ENCODE results near the gene RAC3. TPM values are rescaled to one million over a fixed set of nuclear protein-coding genes. Genes with fewer than 3 reads are reported as not detected.

The RAC3 gene
- total RNA-seq, 4 donors from 2014 or later: 0.50 to 6.9 (median 0.54) TPM; not detected in 1

DNA sequence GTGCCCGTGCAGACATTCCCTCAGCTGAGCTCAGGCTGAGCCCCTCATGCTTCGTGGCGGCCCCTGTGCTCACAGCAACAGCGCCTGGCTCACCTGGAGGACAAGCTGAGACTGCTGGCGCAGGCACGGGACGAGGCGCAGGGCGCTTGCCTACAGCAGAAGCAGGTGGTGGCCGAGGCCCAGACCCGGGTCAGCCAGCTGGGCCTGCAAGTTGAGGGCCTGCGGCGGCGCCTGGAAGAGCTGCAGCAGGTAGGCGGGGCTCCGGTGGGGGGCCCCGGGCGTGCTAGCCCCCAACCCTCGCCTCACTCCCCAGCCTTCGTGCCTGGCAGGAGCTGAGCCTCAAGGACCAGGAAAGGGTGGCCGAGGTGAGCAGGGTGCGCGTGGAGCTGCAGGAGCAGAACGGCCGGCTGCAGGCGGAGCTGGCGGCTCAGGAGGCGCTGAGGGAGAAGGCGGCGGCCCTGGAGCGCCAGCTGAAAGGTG, 1.4 kb upstream of the RAC3 start:
- peaks cover 8% of the 10 kb centered on the region for H3K27me3 ChIP-seq

DNA sequence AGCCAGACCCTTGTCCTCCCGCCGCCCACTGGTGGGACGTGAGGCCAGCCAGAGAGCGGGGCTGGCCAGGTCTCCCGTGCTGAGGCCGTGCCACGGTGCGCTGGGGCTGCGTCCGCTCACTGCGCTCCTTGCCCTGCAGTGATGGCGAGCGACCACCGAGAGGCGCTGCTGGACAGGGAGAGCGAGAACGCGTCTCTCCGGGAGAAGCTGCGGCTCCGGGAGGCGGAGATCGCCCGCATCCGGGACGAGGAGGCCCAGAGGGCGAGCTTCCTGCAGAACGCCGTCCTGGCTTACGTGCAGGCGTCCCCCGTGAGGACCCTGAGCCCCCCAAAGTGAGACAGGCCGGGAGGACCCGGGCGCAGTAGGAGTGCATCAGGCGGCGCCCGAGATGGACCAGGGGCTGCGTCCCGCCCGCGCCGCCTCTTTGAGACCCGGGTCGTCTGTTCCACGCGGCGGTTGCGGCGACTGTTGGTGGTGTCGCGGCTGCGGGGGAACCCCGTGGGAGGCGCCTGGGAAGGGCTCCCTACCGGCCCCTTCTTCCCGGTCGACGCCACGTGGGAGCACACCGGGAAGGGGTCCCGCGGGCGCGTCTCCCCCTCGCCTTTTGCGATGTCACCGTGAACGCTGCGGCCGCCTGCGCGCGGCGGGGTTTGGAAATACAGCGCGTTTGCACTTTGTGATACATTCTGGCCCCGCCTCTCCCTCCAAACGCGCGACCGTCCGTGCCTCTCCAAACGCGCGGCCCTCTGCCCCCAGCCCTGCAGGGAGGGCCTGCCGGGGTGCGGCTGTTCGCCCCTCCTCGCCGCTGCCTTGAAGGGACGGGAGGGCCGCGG, 792 bp upstream of the RAC3 start:
- 0% methylated on average over 4 of the region's 94 CpGs; no CpG with 5 or more reads in 1 of the 2 donors for WGBS, 2 donors (ENCODE audit: low coverage in 1 of 2)
- H3K4me1 ChIP-seq: peaks cover 0 to 31% (median 16%) of the 10 kb centered on the region in 3 donors
- peaks cover 8% of the 10 kb centered on the region for H3K27me3 ChIP-seq
- peak; percentile 84 for ATAC-seq
- no peaks in the 10 kb centered on the region for H3K9me3 ChIP-seq
- H3K27ac ChIP-seq: peak overlapping the region in 3 of 4 donors; percentile 38 to 58 (median 58)
- TF ChIP-seq, protein P1, sequence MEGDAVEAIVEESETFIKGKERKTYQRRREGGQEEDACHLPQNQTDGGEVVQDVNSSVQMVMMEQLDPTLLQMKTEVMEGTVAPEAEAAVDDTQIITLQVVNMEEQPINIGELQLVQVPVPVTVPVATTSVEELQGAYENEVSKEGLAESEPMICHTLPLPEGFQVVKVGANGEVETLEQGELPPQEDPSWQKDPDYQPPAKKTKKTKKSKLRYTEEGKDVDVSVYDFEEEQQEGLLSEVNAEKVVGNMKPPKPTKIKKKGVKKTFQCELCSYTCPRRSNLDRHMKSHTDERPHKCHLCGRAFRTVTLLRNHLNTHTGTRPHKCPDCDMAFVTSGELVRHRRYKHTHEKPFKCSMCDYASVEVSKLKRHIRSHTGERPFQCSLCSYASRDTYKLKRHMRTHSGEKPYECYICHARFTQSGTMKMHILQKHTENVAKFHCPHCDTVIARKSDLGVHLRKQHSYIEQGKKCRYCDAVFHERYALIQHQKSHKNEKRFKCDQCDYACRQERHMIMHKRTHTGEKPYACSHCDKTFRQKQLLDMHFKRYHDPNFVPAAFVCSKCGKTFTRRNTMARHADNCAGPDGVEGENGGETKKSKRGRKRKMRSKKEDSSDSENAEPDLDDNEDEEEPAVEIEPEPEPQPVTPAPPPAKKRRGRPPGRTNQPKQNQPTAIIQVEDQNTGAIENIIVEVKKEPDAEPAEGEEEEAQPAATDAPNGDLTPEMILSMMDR (IDR thresholded peaks at IDR 0.05): peak in 3 of 4 experiments; percentile 95 to 97 (median 97)
- TF ChIP-seq POLR2AphosphoS5 (IDR thresholded peaks at IDR 0.05): no peak
- no peak for TF ChIP-seq EP300 (IDR thresholded peaks at IDR 0.05)
- H3K36me3 ChIP-seq: peaks cover 0 to 46% of the 10 kb centered on the region in 2 donors
- peak overlapping the region; percentile 28 to 56 for H3K4me3 ChIP-seq

More for the DNA sequence above, 1.4 kb upstream of the RAC3 start:
- Histone ChIP-seq H3K4me1 (peaks cover 0 to 26% (median 16%) of the 10 kb centered on the region in 3 donors), H3K9me3 (no peaks in the 10 kb centered on the region), H3K27ac (peak overlapping the region in 2 of 4 donors; percentile 58), H3K4me3 (peak overlapping the region in 1 of 2 donors; percentile 56), H3K36me3 (peaks cover 0 to 40% of the 10 kb centered on the region in 2 donors)
- WGBS, 2 donors (ENCODE audit: low coverage in 1 of 2): 67% methylated on average over 1 of the region's 31 CpGs; no CpG with 5 or more reads in 1 of the 2 donors
- TF ChIP-seq, protein P1 (IDR thresholded peaks at IDR 0.05): no peak
- no peak for TF ChIP-seq POLR2AphosphoS5 (IDR thresholded peaks at IDR 0.05)
- TF ChIP-seq POLR2A (IDR thresholded peaks at IDR 0.05): no peak
- no peak for TF ChIP-seq EP300 (IDR thresholded peaks at IDR 0.05)
- ATAC-seq: peak; percentile 1

DNA sequence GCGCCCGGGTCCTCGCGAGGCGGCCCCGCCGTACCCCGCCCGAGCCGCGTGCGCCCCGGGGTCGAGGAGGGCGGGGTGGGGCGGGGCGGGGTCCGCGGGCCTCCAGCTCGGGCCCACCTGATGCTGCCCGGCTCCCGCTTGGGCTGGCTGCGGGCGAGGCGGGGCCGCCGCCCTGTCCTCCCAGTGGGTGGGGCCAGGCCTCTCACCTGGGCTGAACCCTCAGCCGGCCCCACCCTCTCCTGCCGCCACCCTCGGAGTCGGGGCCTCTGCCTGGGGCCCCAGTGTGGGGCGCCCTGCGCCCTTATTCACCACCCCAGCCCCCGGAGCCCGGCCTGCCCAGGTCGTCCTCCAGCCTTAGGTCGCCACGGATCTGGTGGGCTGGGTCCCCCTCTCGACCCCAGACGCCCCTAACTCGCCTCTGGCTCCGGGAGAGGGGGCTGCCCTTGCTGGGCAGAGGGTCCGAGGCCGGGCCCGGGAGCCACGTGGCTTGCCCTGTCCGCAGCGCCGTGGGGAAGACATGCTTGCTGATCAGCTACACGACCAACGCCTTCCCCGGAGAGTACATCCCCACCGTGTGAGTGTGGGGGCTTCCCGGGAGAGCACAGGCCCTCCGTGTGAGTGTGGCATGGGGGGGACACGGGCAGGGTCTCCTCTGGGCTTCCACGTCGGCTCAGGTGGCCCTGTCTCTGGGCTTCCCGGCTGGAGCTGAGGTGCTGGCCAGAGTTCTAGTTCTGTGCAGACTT, 578 bp downstream of the RAC3 start:
- ATAC-seq: no peak
- no peak overlapping the region for H3K27ac ChIP-seq
- peaks cover 0 to 44% (median 25%) of the 10 kb centered on the region in 3 donors for H3K4me1 ChIP-seq
- H3K27me3 ChIP-seq: peaks cover 8% of the 10 kb centered on the region
- peaks cover 0 to 42% of the 10 kb centered on the region in 2 donors for H3K36me3 ChIP-seq
- TF ChIP-seq EP300 (IDR thresholded peaks at IDR 0.05) (no peak), POLR2AphosphoS5 (IDR thresholded peaks at IDR 0.05) (no peak), POLR2A (IDR thresholded peaks at IDR 0.05) (no peak)
- TF ChIP-seq, protein P1 (IDR thresholded peaks at IDR 0.05): no peak
- H3K9me3 ChIP-seq: no peaks in the 10 kb centered on the region
- WGBS, 2 donors (ENCODE audit: low coverage in 1 of 2): no CpG with 5 or more reads among the region's 59 CpGs
- peak overlapping the region in 1 of 2 donors; percentile 56 for H3K4me3 ChIP-seq

DNA sequence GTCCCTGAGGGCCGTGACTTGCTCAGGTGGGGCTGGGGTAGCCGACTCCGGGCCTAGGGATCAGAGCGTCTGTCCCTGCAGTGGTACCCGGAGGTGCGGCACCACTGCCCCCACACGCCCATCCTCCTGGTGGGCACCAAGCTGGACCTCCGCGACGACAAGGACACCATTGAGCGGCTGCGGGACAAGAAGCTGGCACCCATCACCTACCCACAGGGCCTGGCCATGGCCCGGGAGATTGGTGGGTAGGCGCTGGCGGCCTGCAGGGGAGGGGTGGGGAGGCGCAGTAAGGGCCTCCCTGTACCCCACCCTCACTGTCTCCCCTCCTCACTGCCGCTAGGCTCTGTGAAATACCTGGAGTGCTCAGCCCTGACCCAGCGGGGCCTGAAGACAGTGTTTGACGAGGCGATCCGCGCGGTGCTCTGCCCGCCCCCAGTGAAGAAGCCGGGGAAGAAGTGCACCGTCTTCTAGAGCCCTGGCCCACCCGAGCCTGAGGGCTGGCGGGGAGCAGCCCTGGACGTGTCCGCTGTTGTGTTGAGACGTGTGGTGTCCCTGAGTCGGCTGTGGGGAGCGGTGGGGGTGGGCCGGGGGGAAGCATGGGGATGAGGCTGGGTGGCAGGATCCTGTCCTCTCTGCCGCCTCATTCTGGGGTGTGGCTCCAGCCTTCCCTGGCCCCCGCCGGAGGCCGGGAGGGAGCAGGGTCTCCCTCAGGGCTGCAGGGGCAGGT, 2.0 kb downstream of the RAC3 start:
- Histone ChIP-seq H3K27me3 (peaks cover 8% of the 10 kb centered on the region), H3K36me3 (peaks cover 0 to 27% of the 10 kb centered on the region in 2 donors), H3K27ac (no peak overlapping the region), H3K9me3 (no peaks in the 10 kb centered on the region), H3K4me1 (peaks cover 0 to 52% (median 25%) of the 10 kb centered on the region in 3 donors), H3K4me3 (no peak overlapping the region)
- no CpG with 5 or more reads among the region's 38 CpGs for WGBS, 2 donors (ENCODE audit: low coverage in 1 of 2)
- no peak for ATAC-seq
- TF ChIP-seq POLR2AphosphoS5 (IDR thresholded peaks at IDR 0.05) (no peak), EP300 (IDR thresholded peaks at IDR 0.05) (no peak), POLR2A (IDR thresholded peaks at IDR 0.05) (no peak)
- TF ChIP-seq, protein P1 (IDR thresholded peaks at IDR 0.05): no peak

Data from gastroesophageal sphincter (tissue), 4 donors.